OCI-LY3 (cell line): ENCODE measurements around the gene CHST2.

Experiments used
- H2AFZ ChIP-seq: fragments of 200-600, 300-600 bp; shearing (Covaris generic); 2 replicates; pipeline ENCODE4 v1.6.0; 2014; ENCODE audit warnings: antibody characterized with exemption, low read depth, low read length
- H3K27ac ChIP-seq: fragments of 200-600, 300-600 bp; sonication (generic); 2 replicates; pipeline ENCODE4 v1.5.1; 2014; ENCODE audit warnings: mild to moderate bottlenecking, low read length, moderate library complexity, mixed read lengths
- H3K27me3 ChIP-seq: fragments of 200-600, 300-600 bp; sonication (generic); 2 replicates; pipeline ENCODE4 v1.6.1; 2014; ENCODE audit warnings: low read depth, low read length, mixed read lengths
- H3K36me3 ChIP-seq: fragments of 200-600, 300-600 bp; sonication (generic); replicated peaks from 2 replicates; pipeline ENCODE3; 2014; ENCODE audit warnings: low read depth, low read length, mixed read lengths
- H3K4me1 ChIP-seq: fragments of 300-600, 200-600 bp; sonication (generic); 2 replicates; pipeline ENCODE4 v1.6.1; 2014; ENCODE audit warnings: low read length, mixed read lengths
- H3K4me2 ChIP-seq: fragments of 200-600, 300-600 bp; sonication (generic); 2 replicates; pipeline ENCODE4 v1.6.1; 2014; ENCODE audit warnings: low read length, mixed read lengths
- H3K4me3 ChIP-seq: fragments of 300-600, 200-600 bp; sonication (generic); 2 replicates; pipeline ENCODE4 v1.5.1; 2014; ENCODE audit warnings: antibody characterized with exemption, mild to moderate bottlenecking, low read length, moderate library complexity
- H3K79me2 ChIP-seq: fragments of 300-600, 200-600 bp; shearing (Covaris generic); 2 replicates; pipeline ENCODE4 v1.6.1; 2014; ENCODE audit warnings: mild to moderate bottlenecking, low read length, mixed read lengths
- H3K9ac ChIP-seq: fragments of 300-600, 200-600 bp; shearing (Covaris generic); 2 replicates; pipeline ENCODE4 v1.6.0; 2014; ENCODE audit warnings: mild to moderate bottlenecking, low read length, moderate library complexity
- H3K9me3 ChIP-seq: fragments of 200-600, 300-600 bp; shearing (Covaris generic); 2 replicates; pipeline ENCODE4 v1.6.1; 2014; ENCODE audit warnings: low read length, mixed read lengths; ENCODE audit not compliant: insufficient read depth
- H4K20me1 ChIP-seq: fragments of 200-600, 300-600 bp; sonication (generic); 2 replicates; pipeline ENCODE4 v1.6.1; 2016; ENCODE audit warnings: low read length, mixed read lengths; ENCODE audit not compliant: insufficient read depth
- CTCF ChIP-seq: fragments of 200-600, 300-600 bp; sonication (generic); IDR thresholded peaks from 2 replicates; pipeline ENCODE4 v1.5.1; 2014; ENCODE audit warnings: antibody characterized with exemption, low read length, low read depth
- EZH2phosphoT487 ChIP-seq: fragments of 200-600 bp; shearing (Covaris generic); IDR thresholded peaks from 2 replicates; pipeline ENCODE4 v1.6.1; 2018; ENCODE audit warnings: antibody characterized with exemption, mixed run types, low read depth

The CHST2 gene

GRCh38 chr3:143166376-143166775 lies 46.8 kb downstream of the CHST2 start:
- no peak overlapping the region for H2AFZ ChIP-seq
- no peaks in the 10 kb centered on the region for H3K27me3 ChIP-seq
- TF ChIP-seq EZH2phosphoT487 (no peak), CTCF (no peak)
- no peak overlapping the region for H3K4me2 ChIP-seq
- H3K4me3 ChIP-seq: no peak overlapping the region
- no peaks in the 10 kb centered on the region for H3K79me2 ChIP-seq
- H3K27ac ChIP-seq: no peak overlapping the region
- H3K36me3 ChIP-seq: no peaks in the 10 kb centered on the region
- no peaks in the 10 kb centered on the region for H4K20me1 ChIP-seq
- H3K9me3 ChIP-seq: no peaks in the 10 kb centered on the region
- no peak overlapping the region for H3K9ac ChIP-seq
- peaks cover 33% of the 10 kb centered on the region for H3K4me1 ChIP-seq

DNA sequence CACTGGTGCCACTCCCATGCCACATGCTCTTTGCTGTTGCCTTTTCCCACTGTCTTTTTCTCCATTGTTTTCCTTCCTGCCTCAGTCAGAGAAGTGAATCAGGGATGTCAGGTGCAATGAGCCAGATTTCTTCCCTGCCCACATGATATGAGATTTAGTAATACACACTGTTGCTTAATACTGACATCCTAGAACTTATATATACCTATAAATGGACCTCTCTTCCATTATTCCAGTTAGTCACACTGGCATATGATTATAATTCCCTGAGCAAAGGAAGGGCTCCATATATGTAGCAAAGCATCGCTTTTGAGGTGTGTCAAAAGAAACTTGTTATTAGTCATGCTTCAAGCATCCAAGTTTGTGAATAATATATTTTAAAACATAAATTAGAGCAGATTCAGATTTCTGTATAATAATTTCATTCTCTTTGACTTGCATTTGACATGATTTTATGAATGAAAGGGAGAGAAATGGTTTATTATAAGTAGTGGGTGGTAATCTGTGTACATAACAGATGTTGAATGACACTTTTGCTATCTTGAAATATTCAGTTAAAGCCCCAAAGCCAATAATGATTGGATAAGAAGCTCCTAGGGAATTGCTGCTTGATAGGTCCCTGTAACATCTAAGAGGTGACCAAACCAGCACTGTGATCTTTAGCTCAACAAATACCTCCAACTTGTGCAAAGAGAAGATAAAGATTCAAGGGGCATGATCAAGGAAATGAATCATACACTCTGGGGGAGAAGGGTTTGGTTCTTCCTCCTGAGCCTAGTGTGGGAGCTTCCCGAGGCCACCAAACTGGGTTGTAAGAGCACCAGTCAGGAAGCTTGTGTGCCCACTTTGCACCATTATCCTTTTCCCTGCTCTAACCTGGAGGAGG lies 48.6 kb downstream of the CHST2 start:
- Histone ChIP-seq H3K9me3 (no peaks in the 10 kb centered on the region), H3K27ac (no peak overlapping the region), H3K36me3 (no peaks in the 10 kb centered on the region), H4K20me1 (no peaks in the 10 kb centered on the region), H3K4me3 (no peak overlapping the region), H3K4me2 (no peak overlapping the region), H3K79me2 (no peaks in the 10 kb centered on the region), H3K27me3 (no peaks in the 10 kb centered on the region), H2AFZ (no peak overlapping the region), H3K4me1 (peaks cover 31% of the 10 kb centered on the region), H3K9ac (no peak overlapping the region)
- TF ChIP-seq EZH2phosphoT487 (no peak), CTCF (no peak)

- Histone ChIP-seq H3K9me3 (no peaks in the 10 kb centered on the region), H2AFZ (no peak overlapping the region), H3K36me3 (no peaks in the 10 kb centered on the region), H3K27me3 (no peaks in the 10 kb centered on the region), H3K27ac (no peak overlapping the region), H3K4me3 (no peak overlapping the region), H3K4me1 (peaks cover 25% of the 10 kb centered on the region), H3K4me2 (no peak overlapping the region), H4K20me1 (no peaks in the 10 kb centered on the region), H3K79me2 (no peaks in the 10 kb centered on the region), H3K9ac (no peak overlapping the region)
- TF ChIP-seq EZH2phosphoT487: no peak
- TF ChIP-seq CTCF: no peak
Observed at GRCh38 chr3:143168855-143169192, 49.3 kb downstream of the CHST2 start.

DNA sequence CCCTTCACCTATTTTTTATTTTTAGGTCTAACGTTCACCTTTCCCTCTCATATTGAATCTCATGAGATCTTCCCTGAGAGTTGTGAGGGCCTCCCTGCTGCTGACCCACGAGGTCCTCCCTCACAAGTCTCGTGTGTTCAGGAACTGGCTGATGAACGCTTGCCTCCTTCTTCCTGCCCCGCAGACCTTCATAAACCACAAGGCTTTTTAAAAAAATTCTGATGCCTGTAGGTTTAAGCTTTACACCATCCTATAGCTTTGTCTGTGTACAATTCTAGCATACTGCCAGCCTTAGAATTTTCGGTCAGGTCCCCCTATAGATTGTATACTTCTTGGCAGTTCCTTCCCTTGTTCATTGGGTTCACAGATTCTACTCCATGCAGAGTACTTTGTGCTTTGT lies 50.5 kb downstream of the CHST2 start:
- Histone ChIP-seq H3K27me3 (no peaks in the 10 kb centered on the region), H3K4me2 (no peak overlapping the region)

More for the DNA sequence above, 50.5 kb downstream of the CHST2 start:
- Histone ChIP-seq H3K9me3 (0 out of 2 replicates have a peak, but pooled peaks cover 6% of the 10 kb centered on the region), H3K79me2 (no peaks in the 10 kb centered on the region), H4K20me1 (no peaks in the 10 kb centered on the region), H3K27ac (no peak overlapping the region), H3K9ac (no peak overlapping the region), H3K4me1 (peaks cover 12% of the 10 kb centered on the region), H3K4me3 (no peak overlapping the region), H3K36me3 (no peaks in the 10 kb centered on the region), H2AFZ (no peak overlapping the region)
- TF ChIP-seq EZH2phosphoT487 (no peak), CTCF (no peak)
